ENCODE results near the gene ITPKC.

Gene ITPKC

DNA sequence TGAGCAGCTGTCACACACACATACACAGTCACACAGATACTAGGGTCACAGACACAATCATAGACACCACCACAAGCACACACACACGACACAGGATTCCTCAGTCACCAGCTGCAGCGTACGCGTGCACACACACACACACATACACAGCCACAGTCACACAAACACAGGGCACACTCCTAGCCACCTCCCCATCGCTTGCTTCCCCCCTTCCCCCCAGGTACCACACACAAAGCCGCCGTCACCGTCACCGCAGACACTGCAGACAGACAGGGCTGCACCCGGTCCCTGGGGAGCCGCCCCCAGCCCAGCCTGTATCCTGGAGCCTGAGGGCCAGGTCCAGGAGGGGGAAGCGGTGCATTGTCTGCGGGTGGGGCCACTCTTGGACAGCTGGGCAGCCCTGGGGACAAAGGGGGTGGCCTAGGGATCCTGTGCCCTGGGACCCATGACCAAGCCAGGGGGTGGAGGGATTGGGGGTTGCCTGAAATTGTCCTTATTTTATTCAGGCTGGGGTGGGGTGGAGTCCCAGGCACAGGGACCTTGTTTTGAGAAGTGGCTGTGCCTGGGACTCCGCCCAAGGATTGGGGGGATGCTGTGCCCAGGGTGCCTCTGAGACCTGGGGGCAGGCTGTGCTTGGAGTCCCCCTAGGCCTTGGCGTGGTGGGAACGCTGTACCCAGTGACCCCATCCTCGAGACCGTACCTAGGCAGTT lies 27.4 kb upstream of the ITPKC start:
- Histone ChIP-seq H3K4me3 (ENCODE audit: low read length in 2 of 2) (peak overlapping the region; percentile 65 to 74), H3K9ac (ENCODE audit: low read depth in 1 of 2, low read length in 2 of 2) (peak overlapping the region; percentile 55 to 58), H3K27ac (ENCODE audit: low read depth in 2 of 2, low read length in 2 of 2) (peak overlapping the region; percentile 42 to 68), H3K9me3 (ENCODE audit: control insufficient read depth in 2 of 2, low read length in 2 of 2) (no peaks in the 10 kb centered on the region), H3K36me3 (ENCODE audit: control insufficient read depth in 2 of 2, insufficient read depth in 2 of 2, low read length in 2 of 2) (peaks cover 11 to 21% of the 10 kb centered on the region in 2 donors), H3K4me1 (ENCODE audit: control insufficient read depth in 2 of 2, insufficient read depth in 2 of 2, low read length in 2 of 2) (peaks cover 20 to 37% of the 10 kb centered on the region in 2 donors), H3K27me3 (ENCODE audit: control insufficient read depth in 2 of 2, insufficient read depth in 2 of 2, low read length in 2 of 2) (no peaks in the 10 kb centered on the region)

DNA sequence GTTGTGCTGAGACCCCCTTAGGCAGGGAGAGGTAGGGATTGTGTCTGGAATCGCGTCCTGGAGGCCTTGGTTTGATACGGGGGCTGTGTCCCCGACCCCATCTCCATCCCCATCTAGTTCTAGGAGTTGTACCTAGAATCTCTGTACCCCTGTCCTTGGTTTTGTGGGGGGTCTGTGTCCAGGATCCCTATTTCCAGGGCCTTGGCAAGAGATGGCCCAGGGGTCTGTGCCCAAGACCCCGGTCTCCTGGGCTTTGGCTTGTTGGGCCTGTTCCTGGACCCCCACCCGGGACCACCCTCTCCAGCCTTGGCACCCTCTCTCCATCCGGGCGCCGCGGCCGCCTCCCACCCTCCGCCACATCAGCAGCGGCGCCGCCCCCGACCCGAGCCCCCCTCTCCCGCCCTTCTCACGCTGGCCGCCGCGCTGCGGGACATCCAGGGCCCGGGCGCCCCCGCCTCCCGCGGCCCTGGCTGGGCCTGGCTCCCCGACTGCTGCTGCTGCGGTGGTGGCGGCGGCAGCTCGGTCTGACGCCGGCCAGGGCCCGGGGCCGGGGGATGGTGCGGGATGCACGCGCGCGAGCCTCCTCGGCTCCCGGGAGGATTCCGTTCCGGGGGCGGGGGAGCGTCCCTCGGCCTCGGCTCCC lies 26.7 kb upstream of the ITPKC start, which contains the start of gene NUMBL:
TSS of gene NUMBL (minus strand) at position 602 of the 643 bp plus-strand sequence. CDS start at position 434, 168 bp downstream.
- Histone ChIP-seq H3K27ac (ENCODE audit: low read depth in 2 of 2, low read length in 2 of 2) (peak within 1 kb of the TSS; percentile 63 to 79), H3K9me3 (ENCODE audit: control insufficient read depth in 2 of 2, low read length in 2 of 2) (no peaks in the 10 kb centered on the region), H3K4me1 (ENCODE audit: control insufficient read depth in 2 of 2, insufficient read depth in 2 of 2, low read length in 2 of 2) (peaks cover 20 to 37% of the 10 kb centered on the region in 2 donors), H3K36me3 (ENCODE audit: control insufficient read depth in 2 of 2, insufficient read depth in 2 of 2, low read length in 2 of 2) (peaks cover 11 to 22% of the 10 kb centered on the region in 2 donors), H3K27me3 (ENCODE audit: control insufficient read depth in 2 of 2, insufficient read depth in 2 of 2, low read length in 2 of 2) (no peaks in the 10 kb centered on the region), H3K9ac (ENCODE audit: low read depth in 1 of 2, low read length in 2 of 2) (peak within 1 kb of the TSS; percentile 58 to 72), H3K4me3 (ENCODE audit: low read length in 2 of 2) (peak within 1 kb of the TSS; percentile 65 to 74)

DNA sequence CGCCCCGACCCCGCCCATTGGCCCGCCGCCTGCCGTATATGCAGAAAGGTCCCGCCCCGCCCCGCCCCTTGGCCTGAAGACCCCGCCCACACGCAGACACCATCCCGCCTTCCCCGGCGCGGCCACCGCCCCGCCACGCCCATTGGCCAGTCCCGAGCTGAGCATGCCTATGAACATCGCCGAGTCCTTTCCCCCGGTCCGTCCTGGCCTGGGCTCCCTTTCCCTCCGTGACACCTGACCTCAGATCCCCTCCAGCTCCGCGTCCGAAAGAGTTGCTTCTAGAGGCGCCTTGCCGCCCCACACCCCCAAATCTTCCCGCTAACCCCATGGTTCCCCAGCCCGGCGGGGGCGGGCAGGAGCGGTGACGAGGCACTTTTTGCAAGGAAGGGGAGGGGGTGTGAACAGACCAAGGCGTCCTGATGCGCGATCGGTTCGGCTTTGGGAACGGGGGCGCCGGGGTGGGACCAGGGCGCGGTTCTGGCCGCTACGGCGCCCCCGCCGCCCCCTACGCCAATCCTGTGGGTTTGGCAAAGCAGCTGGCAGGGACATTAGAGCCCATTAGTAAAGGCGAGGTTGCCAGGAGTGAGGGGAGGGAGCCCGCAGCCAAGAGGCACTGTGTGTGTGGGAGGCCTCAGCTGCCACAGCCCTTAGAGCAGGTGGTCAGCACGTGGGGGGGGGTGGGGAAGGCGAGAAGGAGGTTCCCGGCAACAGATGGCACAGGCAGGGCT lies 26.1 kb upstream of the ITPKC start:
- Histone ChIP-seq H3K4me3 (ENCODE audit: low read length in 2 of 2) (peak overlapping the region; percentile 65 to 70), H3K27me3 (ENCODE audit: control insufficient read depth in 2 of 2, insufficient read depth in 2 of 2, low read length in 2 of 2) (no peaks in the 10 kb centered on the region), H3K4me1 (ENCODE audit: control insufficient read depth in 2 of 2, insufficient read depth in 2 of 2, low read length in 2 of 2) (peaks cover 20 to 32% of the 10 kb centered on the region in 2 donors), H3K9me3 (ENCODE audit: control insufficient read depth in 2 of 2, low read length in 2 of 2) (no peaks in the 10 kb centered on the region), H3K27ac (ENCODE audit: low read depth in 2 of 2, low read length in 2 of 2) (peak overlapping the region; percentile 63 to 79), H3K36me3 (ENCODE audit: control insufficient read depth in 2 of 2, insufficient read depth in 2 of 2, low read length in 2 of 2) (peaks cover 11 to 20% of the 10 kb centered on the region in 2 donors), H3K9ac (ENCODE audit: low read depth in 1 of 2, low read length in 2 of 2) (peak overlapping the region in 1 of 2 donors; percentile 72)

DNA sequence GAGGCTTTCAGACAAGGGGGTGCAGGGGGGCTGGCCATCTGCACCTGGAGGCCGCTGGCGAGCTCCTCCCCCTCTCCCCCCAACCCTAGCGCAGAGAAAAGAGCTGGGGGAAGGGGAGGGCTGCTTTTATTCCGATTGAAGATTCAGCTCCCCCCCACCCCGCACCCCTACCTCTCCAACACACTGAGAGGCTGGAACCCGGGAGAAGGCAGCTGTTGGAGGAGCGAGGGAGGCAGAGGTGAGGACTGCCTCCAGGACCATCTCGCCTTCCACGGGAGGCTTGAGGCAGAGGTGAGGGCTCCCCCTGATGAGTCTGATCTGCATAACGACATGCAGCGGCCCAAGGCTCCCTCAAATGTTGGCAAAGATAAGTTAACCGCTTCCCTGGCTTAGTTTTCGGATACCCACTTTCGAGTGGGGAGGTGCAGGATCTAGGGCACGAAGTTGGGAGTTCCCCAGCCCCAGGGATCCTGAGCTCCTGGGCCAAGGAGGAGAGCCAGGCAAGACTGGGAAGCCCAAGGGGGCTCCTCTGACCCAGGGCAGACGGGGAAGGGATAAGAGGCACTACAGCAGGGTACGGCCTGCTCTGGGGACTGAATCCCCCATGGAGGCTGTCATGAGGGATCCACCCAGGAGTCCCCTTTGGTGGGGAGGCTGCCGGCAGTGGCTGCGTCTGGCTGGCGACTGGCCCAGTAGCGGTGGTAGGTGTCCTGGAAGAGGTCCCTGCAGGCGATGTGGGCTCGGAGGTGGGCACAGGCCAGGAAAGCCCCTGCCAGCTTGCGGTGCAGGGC lies 25.3 kb upstream of the ITPKC start:
- Histone ChIP-seq H3K9me3 (ENCODE audit: control insufficient read depth in 2 of 2, low read length in 2 of 2) (no peaks in the 10 kb centered on the region), H3K9ac (ENCODE audit: low read depth in 1 of 2, low read length in 2 of 2) (peak overlapping the region in 1 of 2 donors; percentile 72), H3K27ac (ENCODE audit: low read depth in 2 of 2, low read length in 2 of 2) (peak overlapping the region; percentile 63 to 79), H3K4me1 (ENCODE audit: control insufficient read depth in 2 of 2, insufficient read depth in 2 of 2, low read length in 2 of 2) (peaks cover 20 to 32% of the 10 kb centered on the region in 2 donors), H3K27me3 (ENCODE audit: control insufficient read depth in 2 of 2, insufficient read depth in 2 of 2, low read length in 2 of 2) (no peaks in the 10 kb centered on the region), H3K36me3 (ENCODE audit: control insufficient read depth in 2 of 2, insufficient read depth in 2 of 2, low read length in 2 of 2) (peaks cover 13 to 18% of the 10 kb centered on the region in 2 donors), H3K4me3 (ENCODE audit: low read length in 2 of 2) (no peak overlapping the region)

DNA sequence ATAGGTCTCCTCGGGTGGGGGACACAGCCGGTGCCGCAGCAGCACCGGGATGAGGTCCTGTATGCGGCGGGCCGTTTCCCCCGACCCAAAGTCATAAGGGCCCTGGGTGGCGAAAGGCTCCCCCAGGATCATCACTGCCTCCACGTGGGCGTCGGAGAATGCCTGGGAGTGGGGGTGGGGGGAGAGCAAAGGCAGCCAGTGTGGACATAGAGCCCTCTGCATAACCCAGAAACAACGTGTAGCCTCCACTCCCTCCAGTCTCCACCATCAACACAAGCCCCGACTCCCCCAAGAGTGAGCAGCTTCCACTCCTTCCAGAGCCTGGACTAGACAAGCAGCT lies 24.7 kb upstream of the ITPKC start:
- Histone ChIP-seq H3K27ac (ENCODE audit: low read depth in 2 of 2, low read length in 2 of 2) (no peak overlapping the region), H3K4me1 (ENCODE audit: control insufficient read depth in 2 of 2, insufficient read depth in 2 of 2, low read length in 2 of 2) (peaks cover 19 to 30% of the 10 kb centered on the region in 2 donors), H3K9me3 (ENCODE audit: control insufficient read depth in 2 of 2, low read length in 2 of 2) (no peaks in the 10 kb centered on the region), H3K4me3 (ENCODE audit: low read length in 2 of 2) (no peak overlapping the region), H3K36me3 (ENCODE audit: control insufficient read depth in 2 of 2, insufficient read depth in 2 of 2, low read length in 2 of 2) (peaks cover 13 to 18% of the 10 kb centered on the region in 2 donors), H3K27me3 (ENCODE audit: control insufficient read depth in 2 of 2, insufficient read depth in 2 of 2, low read length in 2 of 2) (no peaks in the 10 kb centered on the region), H3K9ac (ENCODE audit: low read depth in 1 of 2, low read length in 2 of 2) (no peak overlapping the region)

DNA sequence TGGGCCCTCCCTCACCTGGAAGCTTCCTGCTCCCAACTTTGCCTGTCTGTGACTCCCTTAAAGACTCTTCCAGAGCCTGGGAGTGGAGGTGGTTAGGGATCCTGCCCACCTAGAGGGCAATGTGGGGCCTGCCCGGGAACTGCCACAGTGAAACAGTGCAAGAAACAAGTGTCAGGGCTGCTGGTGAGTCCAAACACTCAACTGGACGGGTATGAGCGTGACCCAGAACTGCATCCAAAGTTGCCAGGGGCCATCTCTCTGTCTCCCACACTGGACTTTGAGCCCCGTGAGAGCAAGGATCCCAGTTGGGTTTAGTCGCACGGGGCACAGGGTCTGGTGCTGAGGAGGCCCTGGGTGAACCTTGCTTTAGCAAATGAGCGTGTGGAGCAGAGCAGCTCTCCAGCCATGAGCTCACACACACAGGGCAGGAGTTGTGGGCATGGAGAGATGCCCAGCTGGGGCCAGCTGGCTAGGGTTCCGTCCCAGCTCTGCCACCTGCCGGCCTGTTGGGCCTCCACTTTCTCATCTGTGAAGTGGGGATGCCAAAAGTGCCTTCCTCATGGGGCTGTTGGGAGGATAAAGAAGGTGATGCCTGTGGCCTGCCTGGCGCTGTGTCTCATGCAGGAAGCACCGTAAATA lies 23.6 kb upstream of the ITPKC start:
- Histone ChIP-seq H3K4me1 (ENCODE audit: control insufficient read depth in 2 of 2, insufficient read depth in 2 of 2, low read length in 2 of 2) (peaks cover 9 to 20% of the 10 kb centered on the region in 2 donors), H3K27me3 (ENCODE audit: control insufficient read depth in 2 of 2, insufficient read depth in 2 of 2, low read length in 2 of 2) (no peaks in the 10 kb centered on the region), H3K27ac (ENCODE audit: low read depth in 2 of 2, low read length in 2 of 2) (no peak overlapping the region), H3K9me3 (ENCODE audit: control insufficient read depth in 2 of 2, low read length in 2 of 2) (no peaks in the 10 kb centered on the region), H3K9ac (ENCODE audit: low read depth in 1 of 2, low read length in 2 of 2) (no peak overlapping the region), H3K4me3 (ENCODE audit: low read length in 2 of 2) (no peak overlapping the region), H3K36me3 (ENCODE audit: control insufficient read depth in 2 of 2, insufficient read depth in 2 of 2, low read length in 2 of 2) (peaks cover 13 to 14% of the 10 kb centered on the region in 2 donors)

DNA sequence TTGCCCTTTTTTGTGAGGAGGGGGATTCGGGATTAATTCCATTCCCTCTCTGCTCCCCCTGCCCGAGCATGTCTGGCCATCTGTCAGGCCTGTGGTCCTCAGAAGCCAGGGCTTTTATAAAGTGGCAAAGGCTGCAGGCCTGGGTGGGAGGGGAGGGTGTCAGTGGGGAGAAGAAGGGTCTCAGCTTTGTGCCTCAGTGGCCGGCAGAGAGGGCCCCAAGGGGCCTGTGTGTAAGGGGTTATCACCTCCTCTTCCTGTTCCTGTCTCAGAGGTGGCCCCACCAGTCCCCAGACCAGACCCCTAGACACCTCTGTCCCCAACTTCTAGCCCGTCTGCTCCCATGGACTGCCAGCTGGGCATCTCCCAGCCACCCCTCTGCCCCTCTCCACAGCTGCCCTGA lies 23.0 kb upstream of the ITPKC start:
- Histone ChIP-seq H3K27ac (ENCODE audit: low read depth in 2 of 2, low read length in 2 of 2) (no peak overlapping the region), H3K4me1 (ENCODE audit: control insufficient read depth in 2 of 2, insufficient read depth in 2 of 2, low read length in 2 of 2) (peaks cover 7 to 14% of the 10 kb centered on the region in 2 donors)

DNA sequence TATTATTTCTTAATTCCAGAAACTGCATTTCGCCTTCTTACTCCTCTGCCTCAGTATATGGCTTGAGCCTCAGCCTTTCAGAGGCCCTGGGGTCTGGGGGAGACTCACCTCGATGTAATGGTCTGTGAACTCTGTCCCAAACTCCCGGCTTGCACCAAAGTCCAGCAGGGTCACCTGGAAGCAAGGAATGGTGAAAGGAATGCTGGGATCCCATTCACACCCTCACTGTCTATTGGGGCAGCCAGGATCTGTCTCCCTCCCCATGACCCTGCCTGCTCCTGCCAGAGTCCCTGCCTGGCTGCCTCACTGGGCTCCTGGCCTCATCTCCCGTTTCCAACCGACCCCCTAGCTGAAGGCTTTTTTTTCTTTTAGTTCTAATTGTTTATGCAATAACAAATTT lies 21.0 kb upstream of the ITPKC start:
- Histone ChIP-seq H3K9me3 (ENCODE audit: control insufficient read depth in 2 of 2, low read length in 2 of 2) (no peaks in the 10 kb centered on the region), H3K27me3 (ENCODE audit: control insufficient read depth in 2 of 2, insufficient read depth in 2 of 2, low read length in 2 of 2) (no peaks in the 10 kb centered on the region), H3K4me3 (ENCODE audit: low read length in 2 of 2) (no peak overlapping the region), H3K27ac (ENCODE audit: low read depth in 2 of 2, low read length in 2 of 2) (no peak overlapping the region), H3K4me1 (ENCODE audit: control insufficient read depth in 2 of 2, insufficient read depth in 2 of 2, low read length in 2 of 2) (peaks cover 3 to 5% of the 10 kb centered on the region in 2 donors), H3K36me3 (ENCODE audit: control insufficient read depth in 2 of 2, insufficient read depth in 2 of 2, low read length in 2 of 2) (peaks cover 19% of the 10 kb centered on the region in 2 donors), H3K9ac (ENCODE audit: low read depth in 1 of 2, low read length in 2 of 2) (no peak overlapping the region)

More for the DNA sequence above, 23.0 kb upstream of the ITPKC start:
- H3K4me3 ChIP-seq (ENCODE audit: low read length in 2 of 2) = no peak overlapping the region
- H3K27me3 ChIP-seq (ENCODE audit: control insufficient read depth in 2 of 2, insufficient read depth in 2 of 2, low read length in 2 of 2) = no peaks in the 10 kb centered on the region
- no peaks in the 10 kb centered on the region for H3K9me3 ChIP-seq (ENCODE audit: control insufficient read depth in 2 of 2, low read length in 2 of 2)
- H3K36me3 ChIP-seq (ENCODE audit: control insufficient read depth in 2 of 2, insufficient read depth in 2 of 2, low read length in 2 of 2) = peaks cover 13 to 14% of the 10 kb centered on the region in 2 donors
- no peak overlapping the region for H3K9ac ChIP-seq (ENCODE audit: low read depth in 1 of 2, low read length in 2 of 2)

DNA sequence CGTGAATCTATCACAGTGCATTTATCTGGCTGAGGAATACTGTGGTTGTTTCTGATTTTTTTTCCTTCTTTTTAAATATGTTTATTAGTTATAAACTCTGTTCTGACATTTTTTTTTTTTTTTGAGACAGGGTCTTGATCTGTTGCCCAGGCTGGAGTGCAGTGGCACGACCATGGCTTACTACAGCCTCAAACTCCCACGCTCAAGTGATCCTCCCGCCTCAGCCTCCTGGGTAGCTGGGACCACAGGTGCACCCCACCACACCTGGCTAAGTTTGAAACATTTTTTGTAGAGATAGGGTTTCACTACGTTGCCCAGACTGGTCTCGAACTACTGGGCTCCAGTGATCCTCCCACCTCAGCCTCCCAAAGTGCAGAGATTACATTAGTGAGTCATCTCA lies 19.9 kb upstream of the ITPKC start:
- Histone ChIP-seq H3K27me3 (ENCODE audit: control insufficient read depth in 2 of 2, insufficient read depth in 2 of 2, low read length in 2 of 2) (no peaks in the 10 kb centered on the region), H3K27ac (ENCODE audit: low read depth in 2 of 2, low read length in 2 of 2) (no peak overlapping the region), H3K4me1 (ENCODE audit: control insufficient read depth in 2 of 2, insufficient read depth in 2 of 2, low read length in 2 of 2) (no peaks in the 10 kb centered on the region), H3K9ac (ENCODE audit: low read depth in 1 of 2, low read length in 2 of 2) (no peak overlapping the region), H3K4me3 (ENCODE audit: low read length in 2 of 2) (no peak overlapping the region), H3K9me3 (ENCODE audit: control insufficient read depth in 2 of 2, low read length in 2 of 2) (no peaks in the 10 kb centered on the region), H3K36me3 (ENCODE audit: control insufficient read depth in 2 of 2, insufficient read depth in 2 of 2, low read length in 2 of 2) (peaks cover 25 to 26% of the 10 kb centered on the region in 2 donors)

All from mucosa of rectum (tissue), 2 donors.